Brain microvascular endothelial cell (primary cell): Measurements from ENCODE around the gene TMED3.
"Not testable (repeated sequence)": the region's sequence is repeated elsewhere in the genome, so short reads cannot be mapped to it uniquely, and the experiment has no call there.

ENCODE experiments used
- DNase-seq: peaks from one replicate; pipeline ENCODE4 v3.0.0-alpha.2; 2020
- H3K27ac ChIP-seq: fragments of 250-450 bp; sonication (Bioruptor Pico); 2 replicates; pipeline ENCODE4 v1.5.1; 2020; ENCODE audit warnings: mild to moderate bottlenecking, moderate library complexity
- H3K27me3 ChIP-seq: fragments of 250-450 bp; sonication (Bioruptor Pico); replicated peaks from 2 replicates; pipeline ENCODE4 v1.5.1; 2020; ENCODE audit warnings: mild to moderate bottlenecking
- H3K36me3 ChIP-seq: fragments of 250-450 bp; sonication (Bioruptor Pico); replicated peaks from 2 replicates; pipeline ENCODE4 v1.5.1; 2020; ENCODE audit warnings: mild to moderate bottlenecking
- H3K4me3 ChIP-seq: 2 replicates; pipeline ENCODE4 v1.5.1; 2011; ENCODE audit warnings: low read depth, mild to moderate bottlenecking, control low read depth, low read length, moderate library complexity
- CTCF ChIP-seq: IDR thresholded peaks from 2 replicates; pipeline ENCODE4 v1.5.1; 2011; ENCODE audit warnings: low read depth, mild to moderate bottlenecking, moderate library complexity, low read length, control low read depth, inconsistent platforms; ENCODE audit errors: missing control alignments
- in situ Hi-C: cut with HindIII; loops from 2 replicates; pipeline ENCODE4 v1.10.0; 2017; ENCODE audit warnings: low sequenced_read_pairs, low pct_ligation_motif_present

TMED3 gene

GRCh38 chr15:79314186-79314585 is 3.3 kb downstream of the TMED3 start:
- TF ChIP-seq CTCF, result no peak
- no peak overlapping the region for H3K27ac ChIP-seq
- no peak overlapping the region for H3K4me3 ChIP-seq
- H3K27me3 ChIP-seq, result no peaks in the 10 kb centered on the region
- H3K36me3 ChIP-seq, result peaks cover 58% of the 10 kb centered on the region
- in situ Hi-C loops, result no loop called here
- DNase-seq, result no peak

GRCh38 chr15:79314811-79315210 is 3.9 kb downstream of the TMED3 start:
- Histone ChIP-seq H3K36me3 (peaks cover 59% of the 10 kb centered on the region), H3K4me3 (no peak overlapping the region), H3K27me3 (no peaks in the 10 kb centered on the region), H3K27ac (no peak overlapping the region)
- no peak for DNase-seq
- TF ChIP-seq CTCF, result no peak
- in situ Hi-C loops, result no loop called here

- H3K27me3 ChIP-seq, result no peaks in the 10 kb centered on the region
- no peak for DNase-seq
- no peak for TF ChIP-seq CTCF
- no peak overlapping the region for H3K4me3 ChIP-seq
- H3K27ac ChIP-seq, result no peak overlapping the region
- in situ Hi-C loops, result no loop called here
- peaks cover 63% of the 10 kb centered on the region for H3K36me3 ChIP-seq
Measured at GRCh38 chr15:79315623-79316328, 4.9 kb downstream of the TMED3 start.

- no peak for TF ChIP-seq CTCF
- Histone ChIP-seq H3K27me3 (no peaks in the 10 kb centered on the region), H3K27ac (no peak overlapping the region), H3K4me3 (no peak overlapping the region), H3K36me3 (peaks cover 72% of the 10 kb centered on the region)
- no peak for DNase-seq
- in situ Hi-C loops, result no loop called here
Measured at GRCh38 chr15:79316864-79317263, 6.0 kb downstream of the TMED3 start.

GRCh38 chr15:79319973-79320372 is 9.1 kb downstream of the TMED3 start:
- H3K27ac ChIP-seq, in situ Hi-C loops, H3K4me3 ChIP-seq, H3K27me3 ChIP-seq, DNase-seq: not testable (repeated sequence)
- H3K36me3 ChIP-seq, result peaks cover 76% of the 10 kb centered on the region

GRCh38 chr15:79321876-79322275 is 11.0 kb downstream of the TMED3 start:
- Histone ChIP-seq H3K27ac (no peak overlapping the region), H3K36me3 (peaks cover 57% of the 10 kb centered on the region), H3K4me3 (no peak overlapping the region), H3K27me3 (no peaks in the 10 kb centered on the region)
- no peak for DNase-seq
- TF ChIP-seq CTCF, result no peak
- in situ Hi-C loops, result no loop called here
